22Rv1 (cell line): Measurements from ENCODE around the gene CALU.

Experiments used
- CTCF ChIP-seq: fragments of 450-650 bp; IDR thresholded peaks from 2 replicates; pipeline ENCODE4 v1.5.1; 2017; ENCODE audit warnings: mild to moderate bottlenecking
- ZFX ChIP-seq: fragments of 450-650 bp; IDR thresholded peaks from 2 replicates; pipeline ENCODE4 v1.6.1; 2017; ENCODE audit warnings: antibody characterized with exemption, borderline replicate concordance

DNA sequence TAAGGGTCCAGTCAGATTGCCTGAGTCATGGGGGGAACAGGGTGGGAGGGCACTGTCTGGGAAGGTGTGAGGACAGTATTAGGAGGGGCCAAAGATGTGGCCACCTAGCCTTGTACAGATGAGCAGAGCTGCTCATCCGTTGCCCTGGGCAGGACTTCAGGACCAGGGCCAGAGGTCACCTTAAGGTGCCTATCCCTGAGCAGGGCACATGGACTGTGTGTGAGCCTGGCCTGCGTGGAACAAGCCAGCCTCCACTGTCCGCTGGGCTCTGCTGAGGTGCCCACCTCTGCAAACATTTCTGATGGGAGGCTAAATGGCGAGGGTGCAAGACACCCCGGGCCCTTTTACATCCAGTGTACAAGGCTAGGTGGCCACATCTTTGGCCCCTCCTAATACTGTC is 39.8 kb downstream of the CALU start:
- TF ChIP-seq CTCF (no peak), ZFX (no peak)
